Omental fat pad (tissue), 4 donors: ENCODE data around the gene MRPL41. TPM values are rescaled to one million over a fixed set of nuclear protein-coding genes. Genes with fewer than 3 reads are reported as not detected.

Experiments
- ATAC-seq: fragments of 150-250 bp; one replicate; pipeline ENCODE4 v1.9.1; 2016; ENCODE audit warnings: mild to moderate bottlenecking, moderate library complexity; ENCODE audit not compliant: low FRiP score
- DNase-seq: peaks from one replicate; pipeline ENCODE4 v3.0.0-alpha.2; 2019; ENCODE audit warnings: low spot score
- CTCF ChIP-seq, 3 donors: fragments of 450-650 bp; IDR thresholded peaks; one replicate each; pipeline ENCODE4 v1.5.1; 2016 to 2017; ENCODE audit warnings: antibody characterized with exemption in 3 of 3, mild to moderate bottlenecking in 3 of 3, moderate library complexity in 2 of 3
- total RNA-seq, 4 donors: library from RNA; depleted of rRNA; stranded (reverse); fragments of >200 nt; gene quantifications; one replicate each; pipeline ENCODE4 v1.1.0, GENCODE V29; 2016

Gene MRPL41
- total RNA-seq, 4 donors from 2014 or later, result 41.2 to 82.9 (median 66.6) TPM

- no peak for DNase-seq
- ATAC-seq, result no peak
- no peak for TF ChIP-seq CTCF (IDR thresholded peaks at IDR 0.05)
These were observed 11.1 kb upstream of the MRPL41 start for GRCh38 chr9:137540536-137540935.

GRCh38 chr9:137542486-137542885 is 9.2 kb upstream of the MRPL41 start:
- ATAC-seq (no peak), DNase-seq (no peak)
- TF ChIP-seq CTCF (IDR thresholded peaks at IDR 0.05), result no peak

- DNase-seq (no peak), ATAC-seq (no peak)
- no peak for TF ChIP-seq CTCF (IDR thresholded peaks at IDR 0.05)
These were observed 8.3 kb upstream of the MRPL41 start for GRCh38 chr9:137543237-137543963.

GRCh38 chr9:137544176-137544760 is 7.4 kb upstream of the MRPL41 start:
- no peak for TF ChIP-seq CTCF (IDR thresholded peaks at IDR 0.05)
- peak; percentile 52 for ATAC-seq
- no peak for DNase-seq

GRCh38 chr9:137545123-137545522 is 6.6 kb upstream of the MRPL41 start:
- peak; percentile 35 for ATAC-seq
- no peak for DNase-seq
- no peak for TF ChIP-seq CTCF (IDR thresholded peaks at IDR 0.05)

- no peak for TF ChIP-seq CTCF (IDR thresholded peaks at IDR 0.05)
- ATAC-seq, result no peak
- DNase-seq, result no peak
These were observed 3.8 kb upstream of the MRPL41 start for GRCh38 chr9:137547687-137548543.
